ENCODE measurements around the gene GPAT2. TPM values are rescaled to one million over a fixed set of nuclear protein-coding genes. Genes with fewer than 3 reads are reported as not detected.
"Not testable (repeated sequence)": the region's sequence is repeated elsewhere in the genome, so short reads cannot be mapped to it uniquely, and the experiment has no call there.

GPAT2 gene
- total and polyA plus RNA-seq, 3 experiments from 2014 or later: 8.9 to 36.2 (median 33.6) TPM

- H3K36me3 Mint-ChIP-seq; H3K4me3 Mint-ChIP-seq; H3K9me3 ChIP-seq (ENCODE audit: low read length); H3K4me1 Mint-ChIP-seq; H3K9me3 Mint-ChIP-seq; H3K27me3 ChIP-seq (ENCODE audit: insufficient read depth, low read length, poor library complexity, severe bottlenecking); H3K27me3 Mint-ChIP-seq; H3K4me1 ChIP-seq (ENCODE audit: insufficient read depth, low read length); H3K36me3 ChIP-seq (ENCODE audit: insufficient read depth, low read length); H3K27ac ChIP-seq (ENCODE audit: low read depth, low read length); H3K4me3 ChIP-seq (ENCODE audit: low read length); POLR2A ChIA-PET: not testable (repeated sequence)
- CTCF ChIA-PET: interaction anchor here (0.7 to 4.7 kb wide), 12 partner anchors 13 to 342 kb away, joined by 3 to 19 read pairs (median 4); partner anchors contain the start of genes ADRA2B and ASTL
- peak; percentile 61 to 80 (median 64) for DNase-seq
- H3K27ac Mint-ChIP-seq: peak overlapping the region in 1 of 8 donors; percentile 38
These were observed 11.8 kb downstream of the GPAT2 start for GRCh38 chr2:96022701-96023447.

- DNase-seq; H3K36me3 ChIP-seq (ENCODE audit: insufficient read depth, low read length); H3K4me1 ChIP-seq (ENCODE audit: insufficient read depth, low read length); H3K4me3 ChIP-seq (ENCODE audit: low read length); H3K4me1 Mint-ChIP-seq; H3K9me3 ChIP-seq (ENCODE audit: low read length); H3K27me3 ChIP-seq (ENCODE audit: insufficient read depth, low read length, poor library complexity, severe bottlenecking); POLR2A ChIA-PET; H3K4me3 Mint-ChIP-seq; H3K9me3 Mint-ChIP-seq; H3K27me3 Mint-ChIP-seq; H3K36me3 Mint-ChIP-seq; H3K27ac ChIP-seq (ENCODE audit: low read depth, low read length): not testable (repeated sequence)
- CTCF ChIA-PET: interaction anchor here (0.7 to 4.7 kb wide), 13 partner anchors 13 to 343 kb away, joined by 3 to 19 read pairs (median 4); partner anchors contain the start of genes ADRA2B and ASTL
- peak overlapping the region in 1 of 8 donors; percentile 75 for H3K27ac Mint-ChIP-seq
These were observed 12.6 kb downstream of the GPAT2 start for GRCh38 chr2:96022126-96022525.

- peak in 1 of 5 donors; percentile 17 for DNase-seq
- H3K4me3 ChIP-seq (ENCODE audit: low read length); H3K4me1 Mint-ChIP-seq; H3K9me3 Mint-ChIP-seq; POLR2A ChIA-PET; H3K27ac ChIP-seq (ENCODE audit: low read depth, low read length); H3K27me3 ChIP-seq (ENCODE audit: insufficient read depth, low read length, poor library complexity, severe bottlenecking); H3K4me1 ChIP-seq (ENCODE audit: insufficient read depth, low read length); H3K36me3 Mint-ChIP-seq; H3K27me3 Mint-ChIP-seq; H3K36me3 ChIP-seq (ENCODE audit: insufficient read depth, low read length); H3K9me3 ChIP-seq (ENCODE audit: low read length): not testable (repeated sequence)
- CTCF ChIA-PET: interaction anchor here (0.9 to 4.7 kb wide), 3 partner anchors 96 to 244 kb away, joined by 3 to 19 read pairs (median 16); partner anchors contain the start of gene ADRA2B
- H3K27ac Mint-ChIP-seq: peak overlapping the region in 1 of 8 donors; percentile 86
- H3K4me3 Mint-ChIP-seq: peak overlapping the region in 1 of 7 donors; percentile 67
These were observed 13.6 kb downstream of the GPAT2 start for GRCh38 chr2:96021142-96021541.

- H3K36me3 ChIP-seq (ENCODE audit: insufficient read depth, low read length); H3K27ac ChIP-seq (ENCODE audit: low read depth, low read length); H3K27me3 Mint-ChIP-seq; CTCF ChIA-PET; POLR2A ChIA-PET; DNase-seq; H3K4me3 ChIP-seq (ENCODE audit: low read length); H3K4me1 ChIP-seq (ENCODE audit: insufficient read depth, low read length); H3K27me3 ChIP-seq (ENCODE audit: insufficient read depth, low read length, poor library complexity, severe bottlenecking); H3K4me3 Mint-ChIP-seq; H3K9me3 Mint-ChIP-seq; H3K36me3 Mint-ChIP-seq; H3K4me1 Mint-ChIP-seq; H3K9me3 ChIP-seq (ENCODE audit: low read length): not testable (repeated sequence)
- peak overlapping the region in 1 of 8 donors; percentile 43 for H3K27ac Mint-ChIP-seq
These were observed 14.7 kb downstream of the GPAT2 start for GRCh38 chr2:96019909-96020590.

DNA sequence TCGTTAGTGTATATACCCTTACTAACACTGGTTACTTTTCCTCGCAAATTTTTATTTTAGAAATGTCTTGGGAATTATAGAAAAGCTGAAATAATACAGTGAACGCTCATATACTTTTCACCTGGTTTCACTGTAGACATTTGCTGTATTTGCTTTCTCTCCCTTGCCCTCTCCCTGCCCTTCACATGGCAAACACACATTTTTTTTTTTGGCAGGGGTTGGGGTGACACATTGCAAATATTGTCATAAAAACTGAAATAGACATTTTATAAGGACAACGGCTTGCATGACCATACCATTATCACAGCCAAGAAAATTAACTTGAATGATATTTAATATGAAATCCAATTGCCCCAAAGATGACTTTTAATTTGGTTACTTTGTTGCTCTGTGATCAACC, 18.4 kb downstream of the GPAT2 start:
- H3K4me3 ChIP-seq (ENCODE audit: low read length); H3K27me3 ChIP-seq (ENCODE audit: insufficient read depth, low read length, poor library complexity, severe bottlenecking); H3K36me3 ChIP-seq (ENCODE audit: insufficient read depth, low read length); POLR2A ChIA-PET; H3K4me3 Mint-ChIP-seq; H3K4me1 Mint-ChIP-seq; H3K9me3 ChIP-seq (ENCODE audit: low read length); H3K27ac Mint-ChIP-seq; H3K27me3 Mint-ChIP-seq; DNase-seq; H3K36me3 Mint-ChIP-seq; CTCF ChIA-PET; H3K9me3 Mint-ChIP-seq; H3K27ac ChIP-seq (ENCODE audit: low read depth, low read length); H3K4me1 ChIP-seq (ENCODE audit: insufficient read depth, low read length): not testable (repeated sequence)

DNA sequence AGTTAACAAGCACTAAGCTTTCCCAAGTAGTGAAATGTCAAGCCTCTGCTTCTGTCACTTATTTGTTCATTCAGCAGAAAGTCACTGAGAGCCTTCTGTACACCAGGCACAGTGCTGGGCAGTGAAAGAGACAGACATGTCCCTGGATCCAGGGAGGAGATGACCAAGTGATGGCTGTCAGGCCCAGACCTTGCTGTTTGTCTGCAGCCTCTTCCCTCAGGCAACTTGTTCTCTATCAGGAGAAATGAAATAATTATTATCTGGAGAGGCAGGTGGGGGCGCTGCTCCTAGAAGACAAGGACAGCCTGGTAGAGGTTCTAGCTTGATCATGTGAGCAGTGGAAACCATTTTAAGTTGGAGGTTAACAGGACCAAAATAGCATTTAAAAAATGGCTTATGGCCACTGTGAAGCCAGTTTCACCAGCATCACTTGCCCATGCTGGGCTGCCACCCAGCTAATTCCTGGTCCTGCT, 21.9 kb downstream of the GPAT2 start:
- H3K4me1 ChIP-seq (ENCODE audit: insufficient read depth, low read length); H3K27ac ChIP-seq (ENCODE audit: low read depth, low read length); H3K36me3 Mint-ChIP-seq; POLR2A ChIA-PET; H3K4me3 Mint-ChIP-seq; H3K36me3 ChIP-seq (ENCODE audit: insufficient read depth, low read length); H3K27me3 Mint-ChIP-seq; H3K9me3 ChIP-seq (ENCODE audit: low read length); H3K9me3 Mint-ChIP-seq; DNase-seq; H3K4me3 ChIP-seq (ENCODE audit: low read length); H3K27me3 ChIP-seq (ENCODE audit: insufficient read depth, low read length, poor library complexity, severe bottlenecking): not testable (repeated sequence)
- H3K27ac Mint-ChIP-seq: peak overlapping the region in 2 of 8 donors; percentile 29 to 47
- CTCF ChIA-PET: interaction anchor here (1.3 kb wide), 1 partner anchor 20 kb away, joined by 3 read pairs; no protein-coding TSS in a partner anchor
- H3K4me1 Mint-ChIP-seq: peaks cover 9 to 18% (median 12%) of the 10 kb centered on the region in 3 donors

- not testable (repeated sequence) for H3K9me3 ChIP-seq (ENCODE audit: low read length); DNase-seq; H3K4me3 ChIP-seq (ENCODE audit: low read length); H3K4me1 ChIP-seq (ENCODE audit: insufficient read depth, low read length); H3K27me3 Mint-ChIP-seq; H3K27me3 ChIP-seq (ENCODE audit: insufficient read depth, low read length, poor library complexity, severe bottlenecking); H3K9me3 Mint-ChIP-seq; H3K36me3 ChIP-seq (ENCODE audit: insufficient read depth, low read length); H3K27ac ChIP-seq (ENCODE audit: low read depth, low read length); H3K36me3 Mint-ChIP-seq
- Mint-ChIP-seq H3K4me1 (peaks cover 9 to 18% (median 12%) of the 10 kb centered on the region in 3 donors), H3K4me3 (peak overlapping the region in 5 of 7 donors; percentile 15 to 73 (median 37)), H3K27ac (peak overlapping the region in 6 of 8 donors; percentile 5 to 79 (median 48))
- POLR2A ChIA-PET: interaction anchor here (0.6 kb wide), 2 partner anchors 118 to 132 kb away, joined by 3 to 4 read pairs; no protein-coding TSS in a partner anchor
- CTCF ChIA-PET: interaction anchor here (1.3 kb wide), 1 partner anchor 20 kb away, joined by 3 read pairs; no protein-coding TSS in a partner anchor
These were observed 22.5 kb downstream of the GPAT2 start for GRCh38 chr2:96012086-96012791.

DNA sequence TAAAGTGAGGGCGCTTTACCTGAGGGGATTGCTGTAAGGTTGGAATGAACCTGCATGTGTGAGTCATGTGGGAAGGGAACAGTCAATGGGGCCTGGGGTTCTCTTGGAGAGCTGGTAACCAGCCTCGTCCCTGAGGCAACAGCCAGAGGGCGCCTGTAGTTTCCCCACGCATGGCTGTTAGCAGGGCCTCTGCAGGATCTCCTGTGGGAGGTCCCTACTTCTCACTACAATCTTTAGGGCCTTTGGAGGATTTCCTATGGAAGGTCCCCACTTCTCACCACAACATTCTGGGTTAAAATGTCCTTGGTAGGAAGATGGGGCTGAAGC, 23.6 kb downstream of the GPAT2 start:
- H3K36me3 ChIP-seq (ENCODE audit: insufficient read depth, low read length); CTCF ChIA-PET; H3K4me3 ChIP-seq (ENCODE audit: low read length); H3K27me3 ChIP-seq (ENCODE audit: insufficient read depth, low read length, poor library complexity, severe bottlenecking); H3K9me3 Mint-ChIP-seq; H3K27ac ChIP-seq (ENCODE audit: low read depth, low read length); H3K4me1 ChIP-seq (ENCODE audit: insufficient read depth, low read length); H3K9me3 ChIP-seq (ENCODE audit: low read length); H3K36me3 Mint-ChIP-seq; POLR2A ChIA-PET: not testable (repeated sequence)
- Mint-ChIP-seq H3K4me3 (peak overlapping the region; percentile 59 to 84 (median 64)), H3K4me1 (peaks cover 9 to 18% (median 12%) of the 10 kb centered on the region in 3 donors), H3K27me3 (peaks cover 1 to 14% of the 10 kb centered on the region in 2 donors), H3K27ac (peak overlapping the region in 4 of 8 donors; percentile 52 to 81 (median 76))
- DNase-seq: peak in 1 of 5 donors; percentile 12

All from CD8-positive, alpha-beta memory T cell (primary cell).